ENCODE results near the gene APP.

The APP gene

DNA sequence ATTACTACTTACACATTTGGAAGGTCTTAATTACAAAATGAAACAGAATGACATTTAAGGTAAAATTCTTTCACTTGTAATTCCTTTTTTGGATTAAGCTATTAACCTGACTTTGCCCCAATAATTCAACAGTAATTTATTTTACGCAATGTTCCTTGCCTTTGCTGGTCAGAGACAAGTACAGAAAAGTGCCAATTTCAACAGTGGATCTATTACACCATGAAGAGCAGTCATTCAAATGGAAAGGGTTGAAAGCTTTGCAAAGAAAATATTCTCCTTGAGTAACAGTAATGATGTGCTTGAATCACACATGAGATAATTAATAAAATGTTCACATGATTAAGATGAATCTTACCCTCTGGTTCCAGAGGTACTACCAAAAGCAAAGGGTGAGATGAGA, 84.7 kb downstream of the APP start:
- TF ChIP-seq, protein P1, sequence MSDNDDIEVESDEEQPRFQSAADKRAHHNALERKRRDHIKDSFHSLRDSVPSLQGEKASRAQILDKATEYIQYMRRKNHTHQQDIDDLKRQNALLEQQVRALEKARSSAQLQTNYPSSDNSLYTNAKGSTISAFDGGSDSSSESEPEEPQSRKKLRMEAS (IDR thresholded peaks at IDR 0.05) = no peak
- TF ChIP-seq CREB1 (IDR thresholded peaks at IDR 0.05; ENCODE audit: low read depth) = no peak
- TF ChIP-seq TEAD4 (IDR thresholded peaks at IDR 0.05) = no peak
- TF ChIP-seq ZBTB7A (IDR thresholded peaks at IDR 0.05; ENCODE audit: low read depth) = no peak
- TF ChIP-seq, protein P2, sequence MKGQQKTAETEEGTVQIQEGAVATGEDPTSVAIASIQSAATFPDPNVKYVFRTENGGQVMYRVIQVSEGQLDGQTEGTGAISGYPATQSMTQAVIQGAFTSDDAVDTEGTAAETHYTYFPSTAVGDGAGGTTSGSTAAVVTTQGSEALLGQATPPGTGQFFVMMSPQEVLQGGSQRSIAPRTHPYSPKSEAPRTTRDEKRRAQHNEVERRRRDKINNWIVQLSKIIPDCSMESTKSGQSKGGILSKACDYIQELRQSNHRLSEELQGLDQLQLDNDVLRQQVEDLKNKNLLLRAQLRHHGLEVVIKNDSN (IDR thresholded peaks at IDR 0.05) = no peak
- TF ChIP-seq TAF1 (IDR thresholded peaks at IDR 0.05; ENCODE audit: low read depth) = no peak
- no peak for TF ChIP-seq NFIC (IDR thresholded peaks at IDR 0.05)
- no peak for TF ChIP-seq YY1 (IDR thresholded peaks at IDR 0.05; ENCODE audit: low read depth)
- TF ChIP-seq, protein P3, sequence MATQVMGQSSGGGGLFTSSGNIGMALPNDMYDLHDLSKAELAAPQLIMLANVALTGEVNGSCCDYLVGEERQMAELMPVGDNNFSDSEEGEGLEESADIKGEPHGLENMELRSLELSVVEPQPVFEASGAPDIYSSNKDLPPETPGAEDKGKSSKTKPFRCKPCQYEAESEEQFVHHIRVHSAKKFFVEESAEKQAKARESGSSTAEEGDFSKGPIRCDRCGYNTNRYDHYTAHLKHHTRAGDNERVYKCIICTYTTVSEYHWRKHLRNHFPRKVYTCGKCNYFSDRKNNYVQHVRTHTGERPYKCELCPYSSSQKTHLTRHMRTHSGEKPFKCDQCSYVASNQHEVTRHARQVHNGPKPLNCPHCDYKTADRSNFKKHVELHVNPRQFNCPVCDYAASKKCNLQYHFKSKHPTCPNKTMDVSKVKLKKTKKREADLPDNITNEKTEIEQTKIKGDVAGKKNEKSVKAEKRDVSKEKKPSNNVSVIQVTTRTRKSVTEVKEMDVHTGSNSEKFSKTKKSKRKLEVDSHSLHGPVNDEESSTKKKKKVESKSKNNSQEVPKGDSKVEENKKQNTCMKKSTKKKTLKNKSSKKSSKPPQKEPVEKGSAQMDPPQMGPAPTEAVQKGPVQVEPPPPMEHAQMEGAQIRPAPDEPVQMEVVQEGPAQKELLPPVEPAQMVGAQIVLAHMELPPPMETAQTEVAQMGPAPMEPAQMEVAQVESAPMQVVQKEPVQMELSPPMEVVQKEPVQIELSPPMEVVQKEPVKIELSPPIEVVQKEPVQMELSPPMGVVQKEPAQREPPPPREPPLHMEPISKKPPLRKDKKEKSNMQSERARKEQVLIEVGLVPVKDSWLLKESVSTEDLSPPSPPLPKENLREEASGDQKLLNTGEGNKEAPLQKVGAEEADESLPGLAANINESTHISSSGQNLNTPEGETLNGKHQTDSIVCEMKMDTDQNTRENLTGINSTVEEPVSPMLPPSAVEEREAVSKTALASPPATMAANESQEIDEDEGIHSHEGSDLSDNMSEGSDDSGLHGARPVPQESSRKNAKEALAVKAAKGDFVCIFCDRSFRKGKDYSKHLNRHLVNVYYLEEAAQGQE (IDR thresholded peaks at IDR 0.05; ENCODE audit: low read depth) = no peak

DNA sequence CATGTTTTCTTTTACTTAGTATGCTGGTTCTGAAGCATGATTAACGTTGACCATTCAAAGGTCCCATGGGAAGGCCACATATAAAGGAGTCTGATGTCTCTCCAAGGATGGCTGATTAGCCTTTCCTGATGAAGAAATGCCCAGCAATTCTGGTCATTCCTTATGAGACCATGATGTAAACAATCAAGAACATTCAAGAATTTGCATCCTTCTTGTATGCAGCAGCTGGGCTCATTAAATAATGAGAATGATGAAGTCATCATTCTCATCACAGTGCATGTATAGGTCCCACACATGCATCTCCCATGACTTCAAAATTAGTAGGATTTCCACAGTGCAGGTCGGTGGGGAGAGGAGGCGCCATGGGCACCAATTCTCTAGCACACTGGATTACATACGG, 85.4 kb downstream of the APP start:
- no peak for TF ChIP-seq CEBPB (IDR thresholded peaks at IDR 0.05)
- TF ChIP-seq, protein P3 (IDR thresholded peaks at IDR 0.05; ENCODE audit: low read depth) = no peak
- TF ChIP-seq EP300 (IDR thresholded peaks at IDR 0.05; ENCODE audit: borderline replicate concordance) = no peak
- TF ChIP-seq TEAD4 (IDR thresholded peaks at IDR 0.05) = no peak
- TF ChIP-seq, protein P1 (IDR thresholded peaks at IDR 0.05) = no peak
- no peak for TF ChIP-seq NFIC (IDR thresholded peaks at IDR 0.05)
- no peak for TF ChIP-seq RAD21 (IDR thresholded peaks at IDR 0.05; ENCODE audit: low read depth)
- no peak for TF ChIP-seq EGR1 (IDR thresholded peaks at IDR 0.05)
- no peak for TF ChIP-seq TAF1 (IDR thresholded peaks at IDR 0.05; ENCODE audit: low read depth)
- no peak for TF ChIP-seq YY1 (IDR thresholded peaks at IDR 0.05; ENCODE audit: low read depth)
- no peak for TF ChIP-seq ZBTB7A (IDR thresholded peaks at IDR 0.05; ENCODE audit: low read depth)
- TF ChIP-seq, protein P2 (IDR thresholded peaks at IDR 0.05) = no peak
- no peak for TF ChIP-seq TCF12 (IDR thresholded peaks at IDR 0.05; ENCODE audit: low read depth)
- TF ChIP-seq FOXM1 (IDR thresholded peaks at IDR 0.05; ENCODE audit: borderline replicate concordance, low read depth) = no peak
- no peak for TF ChIP-seq CREB1 (IDR thresholded peaks at IDR 0.05; ENCODE audit: low read depth)

DNA sequence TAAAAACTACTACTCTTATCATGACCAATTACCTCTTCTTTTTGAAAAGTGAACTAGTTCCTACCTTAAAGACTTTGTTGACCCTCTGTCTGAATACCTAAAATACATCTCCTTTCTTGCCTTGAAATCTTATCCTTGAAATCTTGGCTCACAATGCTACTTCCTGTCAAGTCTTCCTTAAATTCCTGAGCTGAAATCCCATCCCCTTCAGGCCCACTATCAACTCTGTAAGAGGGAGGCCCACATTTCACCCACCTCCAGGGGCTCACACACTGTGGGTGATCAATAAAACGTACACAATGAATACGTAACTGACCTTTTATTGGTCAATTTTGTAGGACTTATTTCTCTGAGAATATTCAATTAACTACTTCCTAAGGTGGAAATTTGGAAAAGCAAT, 88.0 kb downstream of the APP start:
- TF ChIP-seq, protein P3 (IDR thresholded peaks at IDR 0.05; ENCODE audit: low read depth) = no peak
- TF ChIP-seq YY1 (IDR thresholded peaks at IDR 0.05; ENCODE audit: low read depth) = no peak
- TF ChIP-seq RAD21 (IDR thresholded peaks at IDR 0.05; ENCODE audit: low read depth) = no peak
- TF ChIP-seq CEBPB (IDR thresholded peaks at IDR 0.05) = no peak
- TF ChIP-seq TAF1 (IDR thresholded peaks at IDR 0.05; ENCODE audit: low read depth) = no peak
- no peak for TF ChIP-seq EP300 (IDR thresholded peaks at IDR 0.05; ENCODE audit: borderline replicate concordance)

DNA sequence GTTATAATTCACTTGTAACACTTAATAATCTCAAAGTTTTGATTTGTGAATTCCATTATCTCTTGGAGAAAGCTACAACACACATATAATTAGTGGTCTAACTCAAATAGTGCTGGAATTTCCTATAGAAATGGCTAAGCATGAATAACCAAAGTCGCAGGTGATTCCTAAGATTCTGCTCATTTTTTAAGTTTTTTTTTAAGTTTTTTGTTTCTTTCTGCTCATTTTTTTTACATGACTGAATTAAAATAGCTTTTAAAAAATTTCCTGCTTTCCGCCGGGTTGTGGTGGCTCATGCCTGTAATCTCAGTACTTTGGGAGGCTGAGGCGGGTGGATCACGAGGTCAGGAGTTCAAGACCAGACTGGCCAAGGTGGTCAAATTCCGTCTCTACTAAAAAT, 90.4 kb downstream of the APP start:
- no peak for TF ChIP-seq NFIC (IDR thresholded peaks at IDR 0.05)
- no peak for TF ChIP-seq TAF1 (IDR thresholded peaks at IDR 0.05; ENCODE audit: low read depth)

DNA sequence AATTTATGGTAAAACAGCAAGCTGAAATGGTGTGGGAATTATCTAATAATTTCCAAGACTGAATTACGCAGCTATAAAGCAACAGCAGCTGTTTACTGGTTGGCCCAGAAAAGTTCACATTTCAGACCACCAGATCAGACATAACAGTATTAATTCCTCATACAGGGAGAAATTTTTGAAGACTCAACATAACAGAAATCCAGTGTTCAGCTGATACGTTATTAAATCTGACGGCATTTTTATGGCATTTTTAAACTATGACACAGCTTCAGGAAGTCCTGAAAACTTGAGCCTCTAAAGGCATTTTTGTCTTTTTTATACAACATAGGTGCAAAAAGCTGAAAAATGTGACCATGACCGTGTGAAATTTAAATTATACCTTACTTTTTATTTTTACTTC, 91.2 kb downstream of the APP start:
- TF ChIP-seq, protein P2 (IDR thresholded peaks at IDR 0.05) = no peak
- TF ChIP-seq EGR1 (IDR thresholded peaks at IDR 0.05) = no peak
- no peak for TF ChIP-seq TAF1 (IDR thresholded peaks at IDR 0.05; ENCODE audit: low read depth)
- TF ChIP-seq, protein P3 (IDR thresholded peaks at IDR 0.05; ENCODE audit: low read depth) = no peak

Measured in Ishikawa (cell line).